Activated CD8-positive, alpha-beta memory T cell treated with anti-CD3 and anti-CD28 coated beads for 4 hours (primary cell): ENCODE results near the gene SLC25A47.
"Not testable (repeated sequence)": the region's sequence is repeated elsewhere in the genome, so short reads cannot be mapped to it uniquely, and the experiment has no call there.

Experiments used
- DNase-seq, 2 donors: peaks; one replicate each; pipeline ENCODE4 v3.0.0-alpha.2; 2020; ENCODE audit warnings: low read depth in 2 of 2

SLC25A47 gene, protein sequence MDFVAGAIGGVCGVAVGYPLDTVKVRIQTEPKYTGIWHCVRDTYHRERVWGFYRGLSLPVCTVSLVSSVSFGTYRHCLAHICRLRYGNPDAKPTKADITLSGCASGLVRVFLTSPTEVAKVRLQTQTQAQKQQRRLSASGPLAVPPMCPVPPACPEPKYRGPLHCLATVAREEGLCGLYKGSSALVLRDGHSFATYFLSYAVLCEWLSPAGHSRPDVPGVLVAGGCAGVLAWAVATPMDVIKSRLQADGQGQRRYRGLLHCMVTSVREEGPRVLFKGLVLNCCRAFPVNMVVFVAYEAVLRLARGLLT

GRCh38 chr14:100323121-100323941, at the start of gene SLC25A47:
TSS of gene SLC25A47 (plus strand) at chr14:100323339. CDS start at chr14:100323415, 76 bp downstream.
- no peak for DNase-seq

DNA sequence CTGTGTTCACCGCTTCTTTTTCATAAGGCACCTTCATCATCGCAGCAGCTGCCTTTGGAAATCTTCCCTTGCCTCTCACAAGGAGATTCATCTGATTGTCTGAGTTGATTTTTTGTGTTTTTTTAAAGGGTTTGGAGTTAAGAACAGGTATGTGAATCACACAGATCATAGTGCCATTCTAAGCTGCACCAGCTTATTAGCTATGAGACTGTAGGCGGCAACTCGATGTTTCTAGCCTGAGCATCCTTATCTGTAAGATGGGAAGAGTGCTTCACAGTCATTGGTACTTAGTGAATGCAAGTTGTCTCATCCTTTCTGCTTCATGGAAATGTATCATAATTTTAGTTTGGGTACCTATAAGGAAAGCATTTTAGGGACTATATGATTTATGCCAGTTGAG, 48.9 kb upstream of the SLC25A47 start:
- no peak for DNase-seq

DNA sequence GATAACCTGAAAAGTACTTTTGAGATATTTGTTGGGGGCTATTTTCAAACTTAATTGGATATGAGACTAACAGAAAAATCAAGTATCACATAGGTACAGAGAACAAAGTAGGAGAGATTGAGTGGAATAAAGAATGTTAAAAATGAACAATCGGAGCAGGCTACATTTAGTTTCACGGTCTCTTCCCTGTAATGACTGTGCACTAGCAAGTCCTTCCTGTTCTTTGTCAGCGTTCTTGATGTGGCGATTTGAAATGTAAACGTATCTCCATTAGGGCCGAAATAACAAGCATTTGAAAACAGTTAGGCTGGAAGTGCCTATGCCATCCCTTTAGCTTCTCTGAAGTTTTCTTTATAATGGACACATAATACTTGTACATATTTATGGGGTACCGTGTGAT, 47.9 kb upstream of the SLC25A47 start:
- DNase-seq = no peak

GRCh38 chr14:100278702-100279101, 44.4 kb upstream of the SLC25A47 start:
- DNase-seq = no peak

- no peak for DNase-seq
Measured at GRCh38 chr14:100279133-100279532, 44.0 kb upstream of the SLC25A47 start.

DNA sequence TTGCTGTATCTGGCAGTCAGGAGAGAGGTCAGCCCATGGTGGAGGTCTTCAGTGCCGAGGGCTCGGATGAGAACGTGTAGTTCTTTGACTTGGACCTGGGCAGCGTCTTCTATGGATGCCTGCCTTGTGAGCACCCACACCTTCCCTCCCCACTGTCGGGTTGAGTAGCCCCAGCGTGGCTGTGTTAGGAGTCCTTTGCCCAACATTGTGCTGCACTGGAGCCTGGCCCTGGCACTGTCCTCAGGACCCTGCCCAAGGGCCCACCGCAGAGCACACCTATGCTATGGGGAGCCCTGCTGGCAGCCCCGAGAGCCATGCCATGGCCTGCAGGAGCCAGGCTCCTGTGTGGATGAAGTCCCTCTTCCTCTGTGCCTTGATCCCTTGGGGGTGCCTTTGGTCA, 43.6 kb upstream of the SLC25A47 start:
- DNase-seq = no peak

- no peak for DNase-seq
Measured at GRCh38 chr14:100281286-100282082, 41.7 kb upstream of the SLC25A47 start.

DNA sequence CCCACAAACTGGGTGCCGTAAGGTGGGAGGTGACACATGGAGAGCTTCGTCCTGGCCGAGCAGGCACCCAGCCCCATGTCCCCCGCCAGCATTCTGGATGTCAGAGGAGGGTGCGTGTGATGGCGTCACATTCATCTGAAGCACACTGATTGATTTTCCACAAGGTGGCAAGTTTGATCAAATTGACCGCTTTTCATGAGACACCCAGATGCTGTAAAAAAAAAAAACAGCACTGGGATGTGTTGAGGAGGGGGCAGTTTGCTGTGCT, 41.1 kb upstream of the SLC25A47 start:
- DNase-seq = no peak

GRCh38 chr14:100282766-100283419, 40.2 kb upstream of the SLC25A47 start:
- no peak for DNase-seq

GRCh38 chr14:100283436-100283835, 39.7 kb upstream of the SLC25A47 start:
- not testable (repeated sequence) for DNase-seq

GRCh38 chr14:100283984-100284881, 38.9 kb upstream of the SLC25A47 start:
- no peak for DNase-seq

GRCh38 chr14:100285021-100285912, 37.9 kb upstream of the SLC25A47 start:
- peak; percentile 37 to 60 for DNase-seq

DNA sequence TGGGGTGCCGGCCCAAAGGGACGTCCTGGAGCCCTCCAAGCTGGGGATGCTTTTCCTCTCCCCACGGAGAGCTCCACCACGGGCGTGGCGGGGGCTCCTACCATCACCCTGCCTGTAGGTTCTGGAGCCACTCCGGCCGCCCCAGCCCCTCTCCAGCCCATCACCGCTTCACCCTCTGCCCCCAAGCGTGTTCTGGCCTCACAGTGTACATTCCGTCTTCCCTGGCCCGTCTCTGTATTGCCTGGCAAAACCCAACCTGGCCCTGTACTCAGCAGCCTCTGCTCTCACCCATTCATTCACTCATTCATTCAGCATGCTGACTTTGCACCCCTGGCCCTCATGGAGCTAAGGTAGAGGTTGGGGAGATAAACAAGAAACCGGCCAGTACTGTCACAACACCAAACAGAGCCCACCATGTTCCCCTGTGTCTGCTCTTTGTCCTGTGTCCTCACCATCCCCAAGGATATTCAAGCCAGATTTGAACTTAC, 37.2 kb upstream of the SLC25A47 start:
- DNase-seq = no peak

- no peak for DNase-seq
Measured at GRCh38 chr14:100286484-100287191, 36.5 kb upstream of the SLC25A47 start.

GRCh38 chr14:100287202-100287997, 35.7 kb upstream of the SLC25A47 start:
- DNase-seq = no peak

- DNase-seq = not testable (repeated sequence)
Measured at GRCh38 chr14:100287998-100288295, 35.2 kb upstream of the SLC25A47 start.

DNA sequence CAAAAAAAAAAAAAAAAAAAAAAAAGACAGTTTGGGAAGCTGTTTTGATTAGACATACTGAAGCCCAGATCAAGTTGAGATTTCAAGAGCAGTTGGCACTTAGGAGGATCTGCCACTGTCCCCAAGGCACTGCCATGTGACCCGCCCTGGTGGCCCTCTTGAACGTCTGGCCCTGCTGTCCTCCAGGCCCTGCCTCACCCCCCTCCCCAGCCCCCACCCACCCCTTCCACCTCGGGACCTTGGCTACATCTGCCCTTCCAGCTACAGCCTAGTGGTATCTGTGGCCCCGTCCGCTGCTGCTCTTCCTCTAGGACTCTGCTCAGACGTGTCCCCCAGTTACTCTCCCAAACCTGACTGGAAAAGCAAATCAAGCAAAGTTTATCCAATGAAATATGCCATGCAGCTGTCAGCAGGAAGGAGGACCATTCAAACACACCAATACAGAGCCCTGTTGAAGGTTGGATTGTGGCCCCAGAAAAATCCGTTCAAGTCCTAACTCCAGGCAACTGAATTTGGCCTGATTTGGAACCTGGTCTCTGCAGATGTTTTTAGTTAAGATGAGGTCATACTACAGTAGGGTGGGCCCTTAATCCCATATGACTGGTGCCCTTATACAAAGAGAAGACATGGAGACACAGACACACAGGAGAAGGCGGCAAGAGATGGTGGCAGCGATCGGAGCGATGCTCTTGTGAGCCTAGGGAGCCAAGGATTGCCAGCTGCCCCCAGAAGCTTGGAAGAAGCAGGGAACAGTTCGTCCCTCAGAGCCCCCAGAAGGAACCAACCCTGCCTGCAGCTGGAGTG, 34.6 kb upstream of the SLC25A47 start:
- DNase-seq = no peak
